NCI-H774 (cell line): ENCODE data around the gene SLC9A1.
"Not testable (repeated sequence)": the region's sequence is repeated elsewhere in the genome, so short reads cannot be mapped to it uniquely, and the experiment has no call there.

ENCODE experiments used
- DNase-seq: peaks from one replicate; lab custom pipeline; 2025; lab: John Stamatoyannopoulos, UW

Gene SLC9A1

GRCh38 chr1:27132624-27133023 is 22.3 kb downstream of the SLC9A1 start:
- no peak for DNase-seq

GRCh38 chr1:27132147-27132546 is 22.8 kb downstream of the SLC9A1 start:
- DNase-seq: no peak

GRCh38 chr1:27130798-27131197 is 24.1 kb downstream of the SLC9A1 start:
- no peak for DNase-seq

GRCh38 chr1:27129225-27129624 is 25.7 kb downstream of the SLC9A1 start:
- no peak for DNase-seq

- DNase-seq: no peak
Observed at GRCh38 chr1:27127419-27127818, 27.5 kb downstream of the SLC9A1 start.

- no peak for DNase-seq
Observed at GRCh38 chr1:27126391-27126790, 28.5 kb downstream of the SLC9A1 start.

GRCh38 chr1:27125125-27125524 is 29.8 kb downstream of the SLC9A1 start:
- not testable (repeated sequence) for DNase-seq

GRCh38 chr1:27124405-27124804 is 30.5 kb downstream of the SLC9A1 start:
- no peak for DNase-seq

GRCh38 chr1:27122652-27123051 is 32.3 kb downstream of the SLC9A1 start:
- no peak for DNase-seq

- no peak for DNase-seq
Observed at GRCh38 chr1:27120854-27121253, 34.1 kb downstream of the SLC9A1 start.

- no peak for DNase-seq
Observed at GRCh38 chr1:27118440-27118689, 36.6 kb downstream of the SLC9A1 start.

GRCh38 chr1:27117733-27118439 is 37.0 kb downstream of the SLC9A1 start:
- DNase-seq: no peak

GRCh38 chr1:27116697-27117096 is 38.2 kb downstream of the SLC9A1 start:
- no peak for DNase-seq

GRCh38 chr1:27116232-27116631 is 38.7 kb downstream of the SLC9A1 start:
- no peak for DNase-seq

GRCh38 chr1:27114546-27114945 is 40.4 kb downstream of the SLC9A1 start:
- DNase-seq: no peak

GRCh38 chr1:27113861-27114260 is 41.1 kb downstream of the SLC9A1 start:
- DNase-seq: no peak

- peak; percentile 14 for DNase-seq
Observed at GRCh38 chr1:27111626-27112573, 43.0 kb downstream of the SLC9A1 start.

- DNase-seq: no peak
Observed at GRCh38 chr1:27109103-27109822, 45.7 kb downstream of the SLC9A1 start.

GRCh38 chr1:27108588-27108987 is 46.3 kb downstream of the SLC9A1 start:
- DNase-seq: no peak

- DNase-seq: no peak
Observed at GRCh38 chr1:27106561-27107323, 48.2 kb downstream of the SLC9A1 start.

- DNase-seq: no peak
Observed at GRCh38 chr1:27105018-27105417, 49.9 kb downstream of the SLC9A1 start.

- no peak for DNase-seq
Observed at GRCh38 chr1:27103498-27103897, 51.4 kb downstream of the SLC9A1 start.
